Activated CD4-positive, CD25-positive, alpha-beta regulatory T cell treated with anti-CD3 and anti-CD28 coated beads, Interleukin-2, amount 50 U/mL, for 16 hours (primary cell): ENCODE data around the gene ABL2.
"Not testable (repeated sequence)": the region's sequence is repeated elsewhere in the genome, so short reads cannot be mapped to it uniquely, and the experiment has no call there.

Experiments
- DNase-seq: peaks from one replicate; pipeline ENCODE4 v3.0.0-alpha.2; 2020; ENCODE audit warnings: low read depth, low spot score

The ABL2 gene

GRCh38 chr1:179135707-179136106 lies 93.8 kb downstream of the ABL2 start:
- not testable (repeated sequence) for DNase-seq

GRCh38 chr1:179135168-179135567 lies 94.3 kb downstream of the ABL2 start:
- not testable (repeated sequence) for DNase-seq

GRCh38 chr1:179129702-179130473 lies 99.6 kb downstream of the ABL2 start:
- DNase-seq: no peak

GRCh38 chr1:179128520-179128919 lies 101.0 kb downstream of the ABL2 start:
- no peak for DNase-seq

- no peak for DNase-seq
Measured at GRCh38 chr1:179127163-179127895, 102.1 kb downstream of the ABL2 start.

- DNase-seq: no peak
Measured at GRCh38 chr1:179126338-179127060, 103.0 kb downstream of the ABL2 start.

GRCh38 chr1:179124873-179125272 lies 104.6 kb downstream of the ABL2 start:
- no peak for DNase-seq

GRCh38 chr1:179121159-179121938 lies 108.1 kb downstream of the ABL2 start:
- no peak for DNase-seq

- DNase-seq: no peak
Measured at GRCh38 chr1:179120736-179121135, 108.7 kb downstream of the ABL2 start.

- DNase-seq: no peak
Measured at GRCh38 chr1:179119513-179119912, 110.0 kb downstream of the ABL2 start.

GRCh38 chr1:179115181-179115580 lies 114.3 kb downstream of the ABL2 start:
- DNase-seq: no peak

- DNase-seq: no peak
Measured at GRCh38 chr1:179108644-179109043, 120.8 kb downstream of the ABL2 start.

GRCh38 chr1:179107706-179108629 lies 121.5 kb downstream of the ABL2 start:
- no peak for DNase-seq

- no peak for DNase-seq
Measured at GRCh38 chr1:179105393-179105792, 124.1 kb downstream of the ABL2 start.

- DNase-seq: no peak
Measured at GRCh38 chr1:179104611-179105250, 124.7 kb downstream of the ABL2 start.

- DNase-seq: no peak
Measured at GRCh38 chr1:179103999-179104398, 125.5 kb downstream of the ABL2 start.

- DNase-seq: no peak
Measured at GRCh38 chr1:179101566-179101965, 127.9 kb downstream of the ABL2 start.

GRCh38 chr1:179099891-179100290 lies 129.6 kb downstream of the ABL2 start:
- no peak for DNase-seq

- DNase-seq: no peak
Measured at GRCh38 chr1:179095924-179096323, 133.6 kb downstream of the ABL2 start.

GRCh38 chr1:179095377-179095776 lies 134.1 kb downstream of the ABL2 start:
- DNase-seq: no peak
